D721Med (cell line): ENCODE results near the gene UQCC5.

ENCODE experiments used
- DNase-seq: peaks from one replicate; pipeline ENCODE4 v3.0.0; 2011; ENCODE audit warnings: low spot score; ENCODE audit not compliant: insufficient read length
- FAIRE-seq: peaks from 2 replicates; lab custom pipeline; 2011; peaks lifted over from hg19 to GRCh38; lab: Jason Lieb, UNC
- TF ChIP-seq, protein P1 (sequence below): IDR thresholded peaks from 2 replicates; pipeline ENCODE4 v1.5.1; 2012; ENCODE audit warnings: mild to moderate bottlenecking, control low read depth; ENCODE audit not compliant: insufficient read depth; ENCODE audit errors: missing control alignments

UQCC5 gene

DNA sequence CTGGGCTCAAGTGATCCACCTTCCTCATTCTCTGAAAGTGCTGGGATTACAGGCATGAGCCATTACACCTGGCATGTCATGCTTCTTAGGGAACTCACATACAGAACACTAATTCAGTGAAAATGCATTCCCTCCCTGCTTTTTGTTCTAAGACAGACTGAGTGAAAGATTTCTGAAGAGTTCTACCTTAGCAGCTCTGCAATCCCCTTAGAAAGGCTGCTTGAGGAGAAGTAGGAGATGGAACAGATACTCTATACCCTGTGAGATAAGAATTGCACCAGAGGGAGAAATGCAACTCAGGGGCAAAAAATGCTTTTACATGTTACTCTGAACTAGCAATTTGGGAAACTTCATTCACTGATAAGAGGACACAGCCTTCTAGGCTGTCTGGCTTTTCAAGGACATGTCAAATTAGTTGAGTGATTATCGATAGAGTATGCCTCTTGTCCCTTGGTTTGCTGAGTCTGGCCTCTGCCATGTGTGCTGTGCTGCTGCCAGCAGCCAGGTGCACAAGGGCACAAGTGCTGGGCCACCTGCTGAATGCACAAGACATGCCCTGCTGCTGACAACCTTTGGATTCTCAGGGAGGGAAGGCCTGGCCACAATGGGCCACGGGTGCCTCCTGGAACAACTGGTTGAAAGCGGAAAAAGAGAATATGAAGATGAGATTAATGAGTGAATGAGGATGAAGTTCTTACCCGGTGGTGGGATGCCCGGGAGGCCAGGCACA lies 17.8 kb downstream of the UQCC5 start:
- DNase-seq: no peak
- FAIRE-seq: no peak
- TF ChIP-seq, protein P1, sequence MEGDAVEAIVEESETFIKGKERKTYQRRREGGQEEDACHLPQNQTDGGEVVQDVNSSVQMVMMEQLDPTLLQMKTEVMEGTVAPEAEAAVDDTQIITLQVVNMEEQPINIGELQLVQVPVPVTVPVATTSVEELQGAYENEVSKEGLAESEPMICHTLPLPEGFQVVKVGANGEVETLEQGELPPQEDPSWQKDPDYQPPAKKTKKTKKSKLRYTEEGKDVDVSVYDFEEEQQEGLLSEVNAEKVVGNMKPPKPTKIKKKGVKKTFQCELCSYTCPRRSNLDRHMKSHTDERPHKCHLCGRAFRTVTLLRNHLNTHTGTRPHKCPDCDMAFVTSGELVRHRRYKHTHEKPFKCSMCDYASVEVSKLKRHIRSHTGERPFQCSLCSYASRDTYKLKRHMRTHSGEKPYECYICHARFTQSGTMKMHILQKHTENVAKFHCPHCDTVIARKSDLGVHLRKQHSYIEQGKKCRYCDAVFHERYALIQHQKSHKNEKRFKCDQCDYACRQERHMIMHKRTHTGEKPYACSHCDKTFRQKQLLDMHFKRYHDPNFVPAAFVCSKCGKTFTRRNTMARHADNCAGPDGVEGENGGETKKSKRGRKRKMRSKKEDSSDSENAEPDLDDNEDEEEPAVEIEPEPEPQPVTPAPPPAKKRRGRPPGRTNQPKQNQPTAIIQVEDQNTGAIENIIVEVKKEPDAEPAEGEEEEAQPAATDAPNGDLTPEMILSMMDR: no peak

DNA sequence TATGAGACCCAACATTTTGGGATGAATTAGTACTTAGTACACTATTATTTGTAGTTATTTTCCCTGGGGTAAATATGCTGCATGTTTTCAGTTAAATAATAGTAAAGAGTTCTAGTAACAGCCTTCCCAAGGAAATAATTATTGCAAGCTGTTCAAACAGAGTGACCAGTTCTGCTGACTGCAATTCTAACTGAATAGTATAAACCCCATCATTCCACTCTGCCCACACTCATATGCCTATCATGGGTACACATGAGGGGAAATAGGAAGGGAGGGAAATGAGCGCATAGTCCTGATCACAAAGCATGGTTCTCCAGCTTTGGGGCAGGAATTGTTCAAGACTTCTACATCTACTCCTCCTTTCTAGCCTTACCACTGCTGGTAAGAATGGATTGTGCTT lies 18.7 kb downstream of the UQCC5 start:
- TF ChIP-seq, protein P1: no peak
- FAIRE-seq (no peak), DNase-seq (no peak)

DNA sequence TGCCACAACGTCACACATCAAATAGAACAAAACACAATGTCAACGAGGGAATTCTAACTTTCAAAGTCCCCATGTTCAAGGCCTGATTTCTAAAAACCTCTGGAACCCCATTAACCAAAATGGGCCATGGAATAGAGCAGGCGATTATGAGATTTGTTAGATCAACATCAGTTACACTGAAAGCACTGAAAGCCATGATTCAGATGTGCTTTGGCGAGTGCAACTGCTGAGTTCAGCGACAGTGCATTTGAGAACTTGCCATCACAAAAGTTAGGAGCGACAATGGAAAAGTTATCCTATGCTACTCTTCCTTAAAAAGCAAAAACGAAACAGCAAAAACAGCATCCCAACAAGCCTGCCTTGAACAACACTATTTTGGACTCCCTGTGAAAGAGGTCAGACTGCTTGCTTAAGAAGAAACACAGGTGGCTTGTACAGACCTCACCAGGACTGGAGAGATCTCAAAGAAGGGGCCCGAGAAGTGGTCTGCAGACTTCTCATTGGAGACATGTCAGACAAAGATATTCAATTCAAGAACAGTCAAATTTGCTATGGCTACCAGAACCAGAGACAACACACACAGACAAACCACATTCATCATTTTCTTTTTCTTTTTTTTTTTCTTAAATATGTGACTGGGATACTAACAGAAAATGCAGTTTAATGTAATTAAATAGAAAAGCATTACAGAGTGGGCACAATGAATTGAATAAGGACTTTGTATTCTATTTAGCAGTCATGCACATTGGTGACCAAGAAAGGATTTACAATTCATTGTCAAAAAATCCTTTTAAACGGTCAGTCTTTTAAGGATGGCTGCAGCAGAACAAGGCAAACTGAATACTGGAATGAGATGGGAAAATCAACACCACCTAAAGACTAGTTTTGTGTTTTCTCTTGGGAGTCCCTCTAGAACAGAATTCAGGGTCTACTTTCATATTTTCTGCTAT lies 20.9 kb downstream of the UQCC5 start:
- DNase-seq (no peak), FAIRE-seq (no peak)
- TF ChIP-seq, protein P1: no peak

DNA sequence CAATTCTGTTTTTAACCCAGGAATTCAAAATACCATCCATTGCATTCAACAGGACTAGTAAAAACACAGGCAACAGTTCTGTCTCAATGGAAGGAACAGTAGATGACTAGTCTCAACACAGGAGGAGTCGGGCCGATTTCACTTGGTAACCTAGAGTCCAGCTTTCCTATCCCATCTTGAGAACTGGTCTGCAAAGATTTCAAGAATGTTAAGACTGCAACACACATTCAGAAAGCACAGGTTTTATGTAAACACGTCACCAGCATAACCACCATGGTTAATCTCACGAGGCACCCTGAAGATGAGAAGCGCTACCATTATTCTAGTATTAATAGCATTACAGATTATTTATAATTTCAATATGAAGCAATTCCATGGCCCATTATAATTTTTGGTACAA lies 22.0 kb downstream of the UQCC5 start:
- DNase-seq (no peak), FAIRE-seq (no peak)
- TF ChIP-seq, protein P1: no peak

DNA sequence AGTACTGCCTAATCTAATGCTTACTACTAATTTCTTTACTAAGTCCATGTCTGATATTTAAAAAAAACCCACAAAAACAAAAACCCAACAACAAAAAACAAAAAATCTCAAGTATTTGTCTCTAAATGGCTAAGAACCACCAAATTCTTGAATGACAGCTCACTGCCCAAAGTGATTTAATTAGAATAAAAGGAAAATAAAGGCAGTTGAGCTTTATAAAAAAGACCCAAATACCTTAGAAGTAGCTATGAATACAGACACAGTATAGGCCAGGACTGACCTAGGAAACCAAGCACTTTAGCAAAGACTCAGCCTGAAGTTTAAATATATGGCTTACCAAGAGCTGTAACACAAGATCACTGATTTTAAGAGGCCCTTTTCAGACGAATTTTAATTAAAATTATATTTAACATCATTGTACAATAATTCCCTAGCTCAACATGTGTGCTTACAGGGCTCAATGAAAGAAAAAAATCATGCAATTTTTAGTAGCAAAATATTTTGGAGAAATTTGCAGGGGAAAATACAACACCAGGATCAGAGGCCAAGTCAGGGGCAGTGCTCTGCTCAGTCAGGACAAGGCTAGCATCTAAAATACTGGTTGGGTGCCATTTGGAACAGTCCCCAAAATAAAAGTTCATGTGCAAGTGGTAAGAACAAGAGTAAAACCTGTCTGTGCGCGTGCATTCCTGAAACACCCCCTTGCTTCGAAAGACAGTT lies 24.8 kb downstream of the UQCC5 start:
- DNase-seq (no peak), FAIRE-seq (no peak)
- TF ChIP-seq, protein P1: no peak

DNA sequence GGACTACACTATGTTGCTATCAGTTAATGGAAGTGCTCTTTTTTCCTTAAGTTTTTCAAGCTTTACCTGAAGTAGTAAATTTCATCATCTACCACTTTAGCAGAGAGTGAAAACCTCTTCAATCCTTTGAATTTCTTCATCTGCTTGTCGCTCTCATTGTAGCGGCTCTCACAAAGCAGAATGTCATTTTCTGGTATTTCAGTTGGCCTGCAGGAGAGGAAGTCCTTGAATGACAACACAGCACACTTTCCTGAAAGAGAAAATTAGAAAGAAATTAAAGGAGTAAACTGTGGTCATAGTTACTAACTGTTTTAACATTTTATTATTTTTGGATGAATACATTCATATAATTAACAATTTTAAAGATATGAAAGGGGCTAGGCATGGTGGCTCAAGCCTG lies 27.6 kb downstream of the UQCC5 start:
- DNase-seq (no peak), FAIRE-seq (no peak)
- TF ChIP-seq, protein P1: no peak
